K562 (cell line): Measurements from ENCODE around the gene FBXO15. TPM values are rescaled to one million over a fixed set of nuclear protein-coding genes. Genes with fewer than 3 reads are reported as not detected.

ENCODE experiments used
- ATAC-seq: fragments of 200-7000 bp; cut with Tn5 transposase; 3 replicates; pipeline ENCODE4 v1.9.1; 2020; ENCODE audit warnings: moderate library complexity
- BruUV-seq: library from RNA; stranded (reverse); fragments of 400-500 nt; replicated peaks from 2 replicates; lab custom pipeline; 2021; lab: Mats Ljungman, UMichigan
- CTCF ChIA-PET: fragments of 300-600 bp; formaldehyde crosslinking; extraction: SDS; loops from one replicate; lab custom pipeline; 2021; ENCODE audit warnings: low intra/inter-chr PET ratio; lab: Yijun Ruan, JAX
- POLR2A ChIA-PET: fragments of 300-600, 350-650 bp; sonication (Branson Sonifier 250); formaldehyde crosslinking; extraction: SDS; loops from one replicate; lab custom pipeline; 2021; ENCODE audit warnings: antibody characterized with exemption, inconsistent platforms; lab: Yijun Ruan, JAX
- DNase-seq, 4 experiments: peaks; one replicate each; pipeline versions ENCODE4 v3.0.0 to v3.0.0-alpha.2; 2011 to 2018; ENCODE audit warnings: low spot score in 3 of 4, mixed read lengths in 3 of 4; ENCODE audit errors: extremely low read depth in 1 of 4
- FAIRE-seq: peaks from 2 replicates; lab custom pipeline; 2011; peaks lifted over from hg19 to GRCh38; lab: Jason Lieb, UNC
- H2AFZ ChIP-seq: 2 replicates; pipeline ENCODE4 v1.6.0; 2011; ENCODE audit warnings: low read depth, low read length, control low read depth, inconsistent platforms
- H3K27ac ChIP-seq: fragments of 200-600 bp; 3 replicates; pipeline ENCODE4 v1.8.0; 2011; ENCODE audit warnings: low read depth, mild to moderate bottlenecking, control low read depth, inconsistent platforms, low read length, moderate library complexity, mixed read lengths; ENCODE audit errors: extremely low read depth
- H3K27me3 ChIP-seq, 2 experiments: fragments of 300-600 bp in 1 of 2; 2 replicates in 1 of 2; 3 replicates in 1 of 2; pipeline versions ENCODE4 v1.6.0 to v1.8.0; 2011; ENCODE audit warnings: inconsistent platforms in 2 of 2, low read length in 2 of 2, mild to moderate bottlenecking in 1 of 2, mixed read lengths in 1 of 2, moderate library complexity in 1 of 2; ENCODE audit not compliant: control insufficient read depth in 2 of 2, insufficient read depth in 2 of 2
- H3K36me3 ChIP-seq: fragments of 300-600 bp; 3 replicates; pipeline ENCODE4 v1.8.0; 2011; ENCODE audit warnings: mild to moderate bottlenecking, low read length, inconsistent platforms; ENCODE audit not compliant: control insufficient read depth, insufficient read depth
- H3K4me1 ChIP-seq, 2 experiments: fragments of 200-600 bp in 1 of 2; replicated peaks in 1 of 2; 2 replicates in 1 of 2; 3 replicates in 1 of 2; pipeline versions ENCODE4 v1.5.1 to v1.8.0; 2011; ENCODE audit warnings: inconsistent platforms in 2 of 2, low read length in 2 of 2, mild to moderate bottlenecking in 1 of 2, mixed read lengths in 1 of 2, moderate library complexity in 1 of 2; ENCODE audit not compliant: control insufficient read depth in 2 of 2, insufficient read depth in 2 of 2
- H3K4me2 ChIP-seq: 2 replicates; pipeline ENCODE4 v1.6.1; 2011; ENCODE audit warnings: low read length, control low read depth, inconsistent platforms, mixed read lengths; ENCODE audit not compliant: insufficient read depth
- H3K4me3 ChIP-seq: fragments of 200-600 bp; sonication (generic), shearing (Covaris generic); 2 replicates; pipeline ENCODE4 v1.5.1; 2016; ENCODE audit warnings: control low read depth, inconsistent platforms
- H3K79me2 ChIP-seq: fragments of 200-600 bp; 3 replicates; pipeline ENCODE4 v1.8.0; 2011; ENCODE audit warnings: low read length, inconsistent platforms; ENCODE audit not compliant: control insufficient read depth, insufficient read depth
- H3K9ac ChIP-seq, 2 experiments: 2 replicates each; pipeline versions ENCODE4 v1.6.0 to v1.6.1; 2011; ENCODE audit warnings: low read depth in 2 of 2, low read length in 2 of 2, control low read depth in 1 of 2, inconsistent platforms in 1 of 2, mild to moderate bottlenecking in 1 of 2, mixed read lengths in 1 of 2; ENCODE audit not compliant: insufficient read depth in 1 of 2
- H3K9me1 ChIP-seq: one replicate; pipeline ENCODE4 v1.6.0; 2011; ENCODE audit warnings: inconsistent platforms, mild to moderate bottlenecking, low read length, moderate library complexity; ENCODE audit not compliant: control insufficient read depth, insufficient read depth
- H3K9me3 ChIP-seq: replicated peaks from 2 replicates; pipeline ENCODE4 v1.5.1; 2011; ENCODE audit warnings: low read depth, low read length, inconsistent platforms; ENCODE audit not compliant: control insufficient read depth, insufficient read depth
- H4K20me1 ChIP-seq: replicated peaks from 2 replicates; pipeline ENCODE4 v1.6.1; 2011; ENCODE audit warnings: low read length, inconsistent platforms, mixed read lengths; ENCODE audit not compliant: control insufficient read depth, insufficient read depth
- CHCHD3 ChIP-seq: fragments of 250-450 bp; sonication (Bioruptor Pico); IDR thresholded peaks from 2 replicates; pipeline ENCODE4 v2.1.2; 2022; ENCODE audit warnings: mild to moderate bottlenecking
- ELF2 ChIP-seq: fragments of 250-450 bp; sonication (Bioruptor Pico); IDR thresholded peaks from 2 replicates; pipeline ENCODE4 v1.5.0; 2021; ENCODE audit warnings: mild to moderate bottlenecking
- LEF1 ChIP-seq: fragments of 450-650 bp; IDR thresholded peaks from 2 replicates; pipeline ENCODE4 v1.6.1; 2016; ENCODE audit warnings: mild to moderate bottlenecking
- MAFG ChIP-seq: fragments of 450-650 bp; conservative IDR thresholded peaks from 2 replicates; pipeline ENCODE4 v1.6.1; 2016; ENCODE audit warnings: missing genetic modification characterization, missing compliant biosample characterization
- NBN ChIP-seq: fragments of 450-650 bp; IDR thresholded peaks from 2 replicates; pipeline ENCODE4 v1.6.1; 2016; ENCODE audit warnings: low read depth, mild to moderate bottlenecking
- NFE2 ChIP-seq: IDR thresholded peaks from 2 replicates; pipeline ENCODE4 v1.6.1; 2014; ENCODE audit warnings: antibody characterized with exemption, low read depth
- RBM39 ChIP-seq: fragments of 200-400 bp; formaldehyde crosslinking; optimal IDR thresholded peaks from 2 replicates; pipeline ENCODE3; 2018; ENCODE audit warnings: low read depth, low read length
- ZFX ChIP-seq: sonication (generic); formaldehyde crosslinking; IDR thresholded peaks from 2 replicates; pipeline ENCODE4 v1.8.0; 2022; ENCODE audit warnings: mild to moderate bottlenecking, missing genetic modification reagents, moderate library complexity
- ZKSCAN1 ChIP-seq: fragments of 150-350 bp; IDR thresholded peaks from 2 replicates; pipeline ENCODE4 v1.6.1; 2016; ENCODE audit warnings: low read depth, low read length
- WGBS: fragments of 100-300 bp; shearing (Covaris generic); methylation state at CpG from one replicate; pipeline ENCODE4 v1.1.6; 2016; ENCODE audit warnings: low coverage, mixed read lengths; ENCODE audit not compliant: insufficient coverage; ENCODE audit errors: missing lambda C conversion rate; 5-methylcytosine and 5-hydroxymethylcytosine counted together
- in situ Hi-C: fragments of 300-500 bp; cut with MboI; formaldehyde crosslinking; loops from 4 replicates; pipeline ENCODE4 v1.15.0; 2018; ENCODE audit warnings: inconsistent platforms, mixed read lengths
- intact Hi-C: fragments of 100-400 bp; cut with micrococcal nuclease; formaldehyde crosslinking; loops from 2 replicates; pipeline ENCODE4 v1.14.2; 2022
- polyA plus RNA-seq, 8 experiments: library from polyadenylated mRNA; depleted of rRNA in 4 of 8; stranded (reverse) in 5 of 8; unstranded in 3 of 8; fragments of >200 nt; fragmentation: Nextera tagmentation in 2 of 8; fragmentation: Illumina TruSeq in 1 of 8; extraction: Ambion mirVana in 2 of 8; extraction: Trizol in 1 of 8; gene quantifications; 2 replicates each; pipeline versions ENCODE4 v1.2.1 to v1.2.3, GENCODE V29; 2011 to 2014; ENCODE audit warnings: inconsistent platforms in 1 of 8, missing spikeins in 1 of 8
- total RNA-seq, 7 experiments: library from RNA; depleted of rRNA in 6 of 7; stranded (reverse); fragments of >200 nt in 6 of 7; fragmentation: Illumina TruSeq in 2 of 7; extraction: Trizol in 2 of 7; gene quantifications; 2 replicates each; pipeline versions ENCODE4 v1.2.1 to v1.2.3, GENCODE V29; 2011 to 2021; ENCODE audit warnings: low replicate concordance in 1 of 7
- TF ChIP-seq, protein P1 (sequence below): fragments of 450-650 bp; formaldehyde crosslinking; IDR thresholded peaks from 2 replicates; pipeline ENCODE4 v1.4.0; 2022; ENCODE audit warnings: missing genetic modification characterization
- TF ChIP-seq, protein P2 (sequence below): fragments of 450-650 bp; formaldehyde crosslinking; IDR thresholded peaks from 2 replicates; pipeline ENCODE4 v1.4.0; 2022; ENCODE audit warnings: missing genetic modification characterization
- TF ChIP-seq, protein P3 (sequence below): fragments of 250-450 bp; sonication (Bioruptor Pico); IDR thresholded peaks from 2 replicates; pipeline ENCODE4 v1.4.0; 2020; ENCODE audit warnings: mild to moderate bottlenecking
- TF ChIP-seq, protein P4 (sequence below): fragments of 450-650 bp; IDR thresholded peaks from 2 replicates; pipeline ENCODE4 v1.6.1; 2016
- TF ChIP-seq, protein P5 (sequence below): fragments of 250-450 bp; sonication (Bioruptor Pico); IDR thresholded peaks from 2 replicates; pipeline ENCODE4 v1.8.0; 2022; ENCODE audit warnings: moderate library complexity, mild to moderate bottlenecking, inconsistent platforms

FBXO15 gene
- total and polyA plus RNA-seq, 9 of the 15 experiments (the other 6 are each of a cell fraction or from before 2014, with no cell fraction given), result 0.07 to 0.43 (median 0.27) TPM; not detected in 1

DNA sequence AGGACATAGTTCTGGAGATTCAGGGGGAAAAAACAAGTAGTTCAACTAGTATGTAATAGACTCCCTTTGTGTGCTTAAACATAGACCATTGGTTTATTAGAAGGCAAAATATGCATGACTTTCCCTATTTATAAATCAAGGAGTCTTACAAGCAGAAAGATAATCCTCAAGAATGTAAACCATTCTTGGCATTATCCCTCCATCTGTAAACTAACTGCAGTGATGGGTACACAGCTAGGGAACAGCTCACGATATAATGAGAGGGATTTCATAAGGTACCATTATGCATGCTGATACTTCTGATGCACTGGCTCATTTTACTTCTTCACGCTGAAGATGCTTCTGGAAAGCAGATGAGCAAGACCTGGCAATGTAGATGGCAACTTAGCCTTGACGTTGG is 878 bp downstream of the FBXO15 start (continued):
- TF ChIP-seq NBN (no peak), LEF1 (no peak), NFE2 (no peak)
- TF ChIP-seq, protein P1, sequence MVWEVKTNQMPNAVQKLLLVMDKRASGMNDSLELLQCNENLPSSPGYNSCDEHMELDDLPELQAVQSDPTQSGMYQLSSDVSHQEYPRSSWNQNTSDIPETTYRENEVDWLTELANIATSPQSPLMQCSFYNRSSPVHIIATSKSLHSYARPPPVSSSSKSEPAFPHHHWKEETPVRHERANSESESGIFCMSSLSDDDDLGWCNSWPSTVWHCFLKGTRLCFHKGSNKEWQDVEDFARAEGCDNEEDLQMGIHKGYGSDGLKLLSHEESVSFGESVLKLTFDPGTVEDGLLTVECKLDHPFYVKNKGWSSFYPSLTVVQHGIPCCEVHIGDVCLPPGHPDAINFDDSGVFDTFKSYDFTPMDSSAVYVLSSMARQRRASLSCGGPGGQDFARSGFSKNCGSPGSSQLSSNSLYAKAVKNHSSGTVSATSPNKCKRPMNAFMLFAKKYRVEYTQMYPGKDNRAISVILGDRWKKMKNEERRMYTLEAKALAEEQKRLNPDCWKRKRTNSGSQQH, result no peak

DNA sequence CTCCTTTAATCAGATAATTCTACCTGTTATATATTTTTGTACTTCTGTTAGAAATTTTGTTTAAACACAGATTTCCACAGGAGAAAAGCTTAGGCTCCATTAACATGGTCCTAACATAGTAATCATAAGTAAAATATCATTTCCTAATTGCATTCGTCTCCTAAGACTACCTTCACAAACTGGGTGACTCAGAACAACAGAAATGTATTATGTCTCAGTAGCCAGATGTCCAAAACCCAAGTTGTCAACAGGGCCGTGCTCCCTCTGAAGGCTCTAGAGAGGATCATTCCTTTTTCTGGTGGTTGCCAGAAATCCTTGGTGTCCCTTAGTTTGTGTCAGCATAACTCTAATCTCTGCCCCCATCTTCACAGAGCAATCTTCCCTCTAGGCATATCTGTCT is 5.4 kb downstream of the FBXO15 start:
- 41% methylated on average over 2 of the region's 2 CpGs for WGBS
- H3K9ac ChIP-seq, result no peak overlapping the region
- DNase-seq (no peak), FAIRE-seq (no peak), ATAC-seq (no peak)
- peak overlapping the region; percentile 35; the same call in 1 of the 2 replicates for H2AFZ ChIP-seq
- H3K9me3 ChIP-seq, result no peaks in the 10 kb centered on the region
- intact Hi-C loops (loop anchor here (10.0 kb wide), 1 partner anchor 1733 kb away; no protein-coding TSS in a partner anchor), in situ Hi-C loops (no loop called here)
- no TSS peak for BruUV-seq
- CTCF ChIA-PET, result no interaction called here
- no peaks in the 10 kb centered on the region for H3K79me2 ChIP-seq
- H4K20me1 ChIP-seq, result no peaks in the 10 kb centered on the region
- no peaks in the 10 kb centered on the region for H3K27me3 ChIP-seq
- no peak overlapping the region for H3K4me3 ChIP-seq
- no peak overlapping the region for H3K27ac ChIP-seq
- no peaks in the 10 kb centered on the region for H3K9me1 ChIP-seq
- H3K4me1 ChIP-seq, result peaks cover 10 to 24% of the 10 kb centered on the region in 2 experiments; a peak in 4 of 5 replicates
- no peaks in the 10 kb centered on the region; the same call in 2 of the 3 replicates for H3K36me3 ChIP-seq
- POLR2A ChIA-PET, result no interaction called here
- no peak overlapping the region for H3K4me2 ChIP-seq
- TF ChIP-seq, protein P2, sequence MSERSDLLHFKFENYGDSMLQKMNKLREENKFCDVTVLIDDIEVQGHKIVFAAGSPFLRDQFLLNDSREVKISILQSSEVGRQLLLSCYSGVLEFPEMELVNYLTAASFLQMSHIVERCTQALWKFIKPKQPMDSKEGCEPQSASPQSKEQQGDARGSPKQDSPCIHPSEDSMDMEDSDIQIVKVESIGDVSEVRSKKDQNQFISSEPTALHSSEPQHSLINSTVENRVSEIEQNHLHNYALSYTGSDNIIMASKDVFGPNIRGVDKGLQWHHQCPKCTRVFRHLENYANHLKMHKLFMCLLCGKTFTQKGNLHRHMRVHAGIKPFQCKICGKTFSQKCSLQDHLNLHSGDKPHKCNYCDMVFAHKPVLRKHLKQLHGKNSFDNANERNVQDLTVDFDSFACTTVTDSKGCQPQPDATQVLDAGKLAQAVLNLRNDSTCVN (CRISPR knock-in tag), result no peak
- TF ChIP-seq, protein P3, sequence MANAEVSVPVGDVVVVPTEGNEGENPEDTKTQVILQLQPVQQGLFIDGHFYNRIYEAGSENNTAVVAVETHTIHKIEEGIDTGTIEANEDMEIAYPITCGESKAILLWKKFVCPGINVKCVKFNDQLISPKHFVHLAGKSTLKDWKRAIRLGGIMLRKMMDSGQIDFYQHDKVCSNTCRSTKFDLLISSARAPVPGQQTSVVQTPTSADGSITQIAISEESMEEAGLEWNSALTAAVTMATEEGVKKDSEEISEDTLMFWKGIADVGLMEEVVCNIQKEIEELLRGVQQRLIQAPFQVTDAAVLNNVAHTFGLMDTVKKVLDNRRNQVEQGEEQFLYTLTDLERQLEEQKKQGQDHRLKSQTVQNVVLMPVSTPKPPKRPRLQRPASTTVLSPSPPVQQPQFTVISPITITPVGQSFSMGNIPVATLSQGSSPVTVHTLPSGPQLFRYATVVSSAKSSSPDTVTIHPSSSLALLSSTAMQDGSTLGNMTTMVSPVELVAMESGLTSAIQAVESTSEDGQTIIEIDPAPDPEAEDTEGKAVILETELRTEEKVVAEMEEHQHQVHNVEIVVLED (CRISPR knock-in tag), result no peak
- TF ChIP-seq RBM39 (no peak), MAFG (no peak), ZKSCAN1 (no peak), CHCHD3 (no peak), ELF2 (CRISPR knock-in tag) (no peak), ZFX (CRISPR knock-in tag) (no peak)
- TF ChIP-seq, protein P4, sequence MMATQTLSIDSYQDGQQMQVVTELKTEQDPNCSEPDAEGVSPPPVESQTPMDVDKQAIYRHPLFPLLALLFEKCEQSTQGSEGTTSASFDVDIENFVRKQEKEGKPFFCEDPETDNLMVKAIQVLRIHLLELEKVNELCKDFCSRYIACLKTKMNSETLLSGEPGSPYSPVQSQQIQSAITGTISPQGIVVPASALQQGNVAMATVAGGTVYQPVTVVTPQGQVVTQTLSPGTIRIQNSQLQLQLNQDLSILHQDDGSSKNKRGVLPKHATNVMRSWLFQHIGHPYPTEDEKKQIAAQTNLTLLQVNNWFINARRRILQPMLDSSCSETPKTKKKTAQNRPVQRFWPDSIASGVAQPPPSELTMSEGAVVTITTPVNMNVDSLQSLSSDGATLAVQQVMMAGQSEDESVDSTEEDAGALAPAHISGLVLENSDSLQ, result no peak
- TF ChIP-seq, protein P5, sequence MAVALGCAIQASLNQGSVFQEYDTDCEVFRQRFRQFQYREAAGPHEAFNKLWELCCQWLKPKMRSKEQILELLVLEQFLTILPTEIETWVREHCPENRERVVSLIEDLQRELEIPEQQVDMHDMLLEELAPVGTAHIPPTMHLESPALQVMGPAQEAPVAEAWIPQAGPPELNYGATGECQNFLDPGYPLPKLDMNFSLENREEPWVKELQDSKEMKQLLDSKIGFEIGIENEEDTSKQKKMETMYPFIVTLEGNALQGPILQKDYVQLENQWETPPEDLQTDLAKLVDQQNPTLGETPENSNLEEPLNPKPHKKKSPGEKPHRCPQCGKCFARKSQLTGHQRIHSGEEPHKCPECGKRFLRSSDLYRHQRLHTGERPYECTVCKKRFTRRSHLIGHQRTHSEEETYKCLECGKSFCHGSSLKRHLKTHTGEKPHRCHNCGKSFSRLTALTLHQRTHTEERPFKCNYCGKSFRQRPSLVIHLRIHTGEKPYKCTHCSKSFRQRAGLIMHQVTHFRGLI, result no peak
